ENCODE data around the gene THPO.

- TF ChIP-seq CTCF (IDR thresholded peaks at IDR 0.05; ENCODE audit: low read depth, low read length, poor library complexity, severe bottlenecking) = no peak
- no peak for TF ChIP-seq EZH2phosphoT487 (IDR thresholded peaks at IDR 0.05; ENCODE audit: borderline replicate concordance, low read length)
These were observed 44.8 kb downstream of the THPO start for GRCh38 chr3:184333190-184333589.

Measured in DOHH2 (cell line).